ENCODE measurements around the gene SGK1.
"Not testable (repeated sequence)": the region's sequence is repeated elsewhere in the genome, so short reads cannot be mapped to it uniquely, and the experiment has no call there.

SGK1 gene

DNA sequence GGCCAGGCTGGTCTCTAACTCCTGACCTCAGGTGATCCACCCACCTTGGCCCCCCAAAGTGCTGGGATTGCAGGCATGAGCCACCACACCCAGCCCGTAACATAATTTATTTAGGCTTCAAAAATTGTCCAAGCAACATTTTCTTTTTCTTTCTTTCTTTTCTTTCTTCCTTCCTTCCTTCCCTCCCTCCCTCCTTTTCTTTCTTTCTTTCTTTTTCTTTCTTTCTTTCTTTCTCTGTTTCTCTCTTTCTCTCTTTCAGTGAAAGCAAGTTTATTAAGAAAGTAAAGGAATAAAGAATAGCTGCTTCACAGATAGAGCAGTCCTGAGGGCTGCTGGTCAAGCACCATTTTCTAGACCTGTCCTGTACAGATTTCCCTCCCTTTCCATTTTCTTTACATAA is 113.2 kb downstream of the SGK1 start:
- H3K9me3 ChIP-seq (ENCODE audit: control insufficient read depth, insufficient read depth, low read length); H3K4me1 ChIP-seq (ENCODE audit: control insufficient read depth, insufficient read depth, low read length); H3K36me3 ChIP-seq (ENCODE audit: control insufficient read depth, insufficient read depth, low read length); H3K9ac ChIP-seq (ENCODE audit: low read depth, low read length); H3K4me3 ChIP-seq (ENCODE audit: low read depth, low read length); H3K27me3 ChIP-seq (ENCODE audit: control insufficient read depth, insufficient read depth, low read length): not testable (repeated sequence)

DNA sequence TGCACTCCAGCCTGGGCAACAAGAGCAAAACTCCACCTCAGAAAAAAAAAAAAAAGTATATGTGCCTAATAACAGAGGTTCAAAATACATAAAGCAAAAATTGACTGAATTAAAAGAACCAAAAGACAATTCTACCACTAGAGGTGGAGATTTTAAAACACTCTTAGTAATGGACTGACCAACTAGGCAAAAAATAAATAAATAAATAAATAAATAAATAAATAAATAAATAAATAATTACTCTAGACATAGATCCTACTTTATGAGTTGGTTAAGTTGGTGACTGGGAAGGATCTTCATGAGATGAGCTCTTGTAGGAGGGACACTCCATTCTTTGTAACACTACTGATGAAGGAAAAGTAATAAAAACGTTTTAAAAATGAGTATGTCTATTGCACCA is 113.9 kb downstream of the SGK1 start:
- no peak overlapping the region for H3K4me3 ChIP-seq (ENCODE audit: low read depth, low read length)
- H3K4me1 ChIP-seq (ENCODE audit: control insufficient read depth, insufficient read depth, low read length): no peaks in the 10 kb centered on the region
- H3K27me3 ChIP-seq (ENCODE audit: control insufficient read depth, insufficient read depth, low read length): no peaks in the 10 kb centered on the region
- no peaks in the 10 kb centered on the region for H3K36me3 ChIP-seq (ENCODE audit: control insufficient read depth, insufficient read depth, low read length)
- no peak overlapping the region for H3K9ac ChIP-seq (ENCODE audit: low read depth, low read length)
- no peaks in the 10 kb centered on the region for H3K9me3 ChIP-seq (ENCODE audit: control insufficient read depth, insufficient read depth, low read length)

DNA sequence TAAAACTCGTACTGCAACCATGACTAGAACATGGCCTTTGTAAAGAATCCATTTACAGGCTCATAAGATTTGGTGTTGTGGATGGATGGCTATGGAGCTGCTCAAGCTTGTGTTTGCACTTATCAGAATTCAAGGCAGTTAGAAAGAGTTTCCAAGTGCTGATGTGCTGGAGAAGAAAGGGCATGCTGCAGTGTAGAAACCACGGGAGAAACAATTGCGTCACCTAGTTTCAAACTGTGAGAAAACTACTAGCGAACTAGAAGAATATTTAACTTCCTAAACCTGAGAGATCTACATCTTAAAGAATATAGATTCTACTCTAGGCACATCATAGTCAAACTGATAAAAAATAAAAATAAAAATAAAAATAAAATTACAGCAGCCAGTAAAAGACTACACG is 116.2 kb downstream of the SGK1 start:
- no peaks in the 10 kb centered on the region for H3K36me3 ChIP-seq (ENCODE audit: control insufficient read depth, insufficient read depth, low read length)
- no peak overlapping the region for H3K4me3 ChIP-seq (ENCODE audit: low read depth, low read length)
- H3K27me3 ChIP-seq (ENCODE audit: control insufficient read depth, insufficient read depth, low read length): no peaks in the 10 kb centered on the region
- H3K9me3 ChIP-seq (ENCODE audit: control insufficient read depth, insufficient read depth, low read length): no peaks in the 10 kb centered on the region
- no peaks in the 10 kb centered on the region for H3K4me1 ChIP-seq (ENCODE audit: control insufficient read depth, insufficient read depth, low read length)
- no peak overlapping the region for H3K9ac ChIP-seq (ENCODE audit: low read depth, low read length)

DNA sequence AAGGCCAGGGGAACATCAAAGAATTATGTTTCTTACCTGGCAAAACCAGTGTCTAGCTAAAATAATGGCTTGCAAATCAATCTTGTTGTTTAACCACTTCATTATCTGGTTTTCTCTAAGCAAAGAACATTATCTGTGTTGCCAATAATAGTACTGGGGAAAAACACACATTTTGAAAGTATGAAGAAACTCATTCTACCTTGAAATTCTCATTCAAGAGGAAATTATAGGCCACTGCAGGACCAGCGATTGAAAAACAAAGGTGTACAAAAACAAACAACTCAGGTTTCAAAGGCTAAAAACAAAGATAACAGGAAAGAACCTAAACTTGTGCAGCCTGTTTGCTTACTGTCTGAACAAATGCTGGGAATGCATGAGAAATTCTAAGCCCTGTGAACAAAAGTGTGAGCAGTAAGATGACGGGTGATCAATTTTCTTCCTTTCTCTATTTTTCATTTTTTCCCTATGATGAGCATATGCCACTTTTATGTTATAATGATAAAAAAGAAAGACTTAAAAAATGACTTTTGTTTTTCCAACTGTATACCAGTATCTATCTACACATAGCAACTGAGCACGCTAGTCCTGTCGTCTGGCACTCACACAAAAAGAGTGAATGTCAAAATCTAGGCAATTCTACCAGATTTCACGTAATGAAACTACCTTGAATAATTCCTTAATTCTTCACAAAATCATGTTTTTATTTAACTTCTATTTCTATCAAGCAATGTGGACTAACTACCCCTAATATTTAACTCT is 117.9 kb downstream of the SGK1 start:
- Histone ChIP-seq H3K4me1 (ENCODE audit: control insufficient read depth, insufficient read depth, low read length) (no peaks in the 10 kb centered on the region), H3K9me3 (ENCODE audit: control insufficient read depth, insufficient read depth, low read length) (no peaks in the 10 kb centered on the region), H3K36me3 (ENCODE audit: control insufficient read depth, insufficient read depth, low read length) (no peaks in the 10 kb centered on the region), H3K27me3 (ENCODE audit: control insufficient read depth, insufficient read depth, low read length) (no peaks in the 10 kb centered on the region), H3K9ac (ENCODE audit: low read depth, low read length) (no peak overlapping the region), H3K4me3 (ENCODE audit: low read depth, low read length) (no peak overlapping the region)

DNA sequence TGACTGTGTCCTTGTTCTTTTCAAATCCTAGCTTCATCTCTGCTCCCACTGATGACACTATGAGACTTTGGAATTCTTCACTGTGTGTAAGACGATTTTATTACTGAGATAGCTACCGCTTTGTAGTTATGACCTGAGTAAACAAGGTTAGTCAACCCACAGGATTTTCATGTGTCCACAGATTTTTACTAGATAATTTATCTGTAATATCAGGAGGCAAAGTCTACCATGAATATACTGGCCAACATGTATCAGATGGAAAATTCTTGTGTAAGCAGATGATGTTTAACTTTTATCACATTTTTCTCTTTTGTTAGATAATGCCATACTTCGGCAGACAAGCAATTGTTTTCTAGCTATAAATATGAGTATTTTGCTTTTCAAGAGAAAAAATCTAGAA is 119.8 kb downstream of the SGK1 start:
- H3K4me3 ChIP-seq (ENCODE audit: low read depth, low read length): no peak overlapping the region
- no peak overlapping the region for H3K9ac ChIP-seq (ENCODE audit: low read depth, low read length)
- peaks cover 3% of the 10 kb centered on the region for H3K4me1 ChIP-seq (ENCODE audit: control insufficient read depth, insufficient read depth, low read length)
- H3K36me3 ChIP-seq (ENCODE audit: control insufficient read depth, insufficient read depth, low read length): no peaks in the 10 kb centered on the region
- H3K9me3 ChIP-seq (ENCODE audit: control insufficient read depth, insufficient read depth, low read length): no peaks in the 10 kb centered on the region
- H3K27me3 ChIP-seq (ENCODE audit: control insufficient read depth, insufficient read depth, low read length): no peaks in the 10 kb centered on the region

DNA sequence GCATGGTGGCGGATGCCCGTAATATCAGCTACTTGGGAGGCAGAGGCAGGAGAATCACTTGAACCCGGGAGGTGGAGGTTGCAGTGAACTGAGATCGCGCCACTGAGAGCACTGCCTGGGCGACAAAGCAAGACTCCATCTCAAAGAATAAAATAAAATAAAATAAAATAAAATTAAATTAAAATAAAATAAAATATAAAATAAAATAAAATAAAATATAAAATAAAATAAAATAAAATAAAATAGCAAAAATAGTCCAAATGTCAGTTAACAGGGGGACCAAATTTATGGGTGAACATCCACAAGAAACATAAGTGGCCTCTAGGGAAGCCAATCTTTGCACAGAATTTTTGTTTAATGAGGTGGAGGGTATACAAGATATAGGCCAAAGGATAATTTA is 120.2 kb downstream of the SGK1 start:
- not testable (repeated sequence) for H3K4me3 ChIP-seq (ENCODE audit: low read depth, low read length); H3K4me1 ChIP-seq (ENCODE audit: control insufficient read depth, insufficient read depth, low read length); H3K27me3 ChIP-seq (ENCODE audit: control insufficient read depth, insufficient read depth, low read length); H3K9me3 ChIP-seq (ENCODE audit: control insufficient read depth, insufficient read depth, low read length); H3K36me3 ChIP-seq (ENCODE audit: control insufficient read depth, insufficient read depth, low read length); H3K9ac ChIP-seq (ENCODE audit: low read depth, low read length)

DNA sequence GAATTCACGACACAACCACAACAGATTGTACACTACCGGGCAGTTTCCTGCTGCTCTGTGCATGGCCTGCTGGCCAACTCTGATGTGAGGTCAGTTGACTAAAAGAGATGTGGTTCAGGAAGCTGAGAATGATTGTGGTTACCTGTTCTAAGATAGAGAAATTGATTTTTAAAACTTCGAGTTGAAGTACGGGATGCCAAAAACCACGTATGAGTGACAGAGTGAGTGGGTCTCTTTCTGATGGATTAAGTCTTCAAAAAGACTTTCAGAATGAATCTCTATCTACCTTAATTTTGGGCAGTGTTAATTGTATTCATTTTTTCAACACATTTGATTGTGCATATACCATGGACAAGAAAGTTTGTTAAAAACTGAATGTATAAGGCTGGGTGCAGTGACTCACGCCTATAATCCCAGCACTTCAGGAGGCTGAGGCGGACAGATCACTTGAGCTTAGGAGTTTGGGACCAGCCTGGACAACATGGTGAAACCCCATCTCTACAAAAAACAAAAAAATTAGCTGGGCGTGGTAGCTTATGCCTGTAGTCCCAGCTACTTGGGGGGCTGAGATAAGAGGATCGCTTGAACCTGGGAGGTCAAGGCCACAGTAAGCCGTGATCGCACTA is 121.2 kb downstream of the SGK1 start:
- Histone ChIP-seq H3K27me3 (ENCODE audit: control insufficient read depth, insufficient read depth, low read length) (no peaks in the 10 kb centered on the region), H3K9ac (ENCODE audit: low read depth, low read length) (no peak overlapping the region), H3K9me3 (ENCODE audit: control insufficient read depth, insufficient read depth, low read length) (no peaks in the 10 kb centered on the region), H3K4me3 (ENCODE audit: low read depth, low read length) (no peak overlapping the region), H3K36me3 (ENCODE audit: control insufficient read depth, insufficient read depth, low read length) (no peaks in the 10 kb centered on the region), H3K4me1 (ENCODE audit: control insufficient read depth, insufficient read depth, low read length) (peaks cover 7% of the 10 kb centered on the region)

DNA sequence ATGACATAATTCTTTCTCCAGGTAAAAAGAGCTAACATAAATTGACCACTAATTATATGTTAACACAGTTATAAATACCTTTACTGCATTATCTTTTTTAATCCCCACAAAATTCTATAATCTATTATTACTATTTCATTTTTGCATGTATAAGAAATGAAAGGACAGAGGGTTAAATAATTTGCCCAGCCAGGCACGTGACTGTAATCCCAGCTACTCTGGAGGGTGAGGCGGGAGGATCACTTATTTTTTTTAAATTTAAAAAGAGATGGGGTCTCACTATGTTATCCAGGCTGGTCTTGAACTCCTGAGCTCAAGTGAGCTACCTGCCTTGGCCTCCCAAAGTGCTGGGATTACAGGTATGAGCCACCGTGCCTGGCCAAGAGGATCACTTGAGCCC is 121.9 kb downstream of the SGK1 start:
- Histone ChIP-seq H3K4me3 (ENCODE audit: low read depth, low read length) (no peak overlapping the region), H3K9me3 (ENCODE audit: control insufficient read depth, insufficient read depth, low read length) (no peaks in the 10 kb centered on the region), H3K27me3 (ENCODE audit: control insufficient read depth, insufficient read depth, low read length) (no peaks in the 10 kb centered on the region), H3K9ac (ENCODE audit: low read depth, low read length) (no peak overlapping the region), H3K4me1 (ENCODE audit: control insufficient read depth, insufficient read depth, low read length) (peaks cover 7% of the 10 kb centered on the region), H3K36me3 (ENCODE audit: control insufficient read depth, insufficient read depth, low read length) (no peaks in the 10 kb centered on the region)

DNA sequence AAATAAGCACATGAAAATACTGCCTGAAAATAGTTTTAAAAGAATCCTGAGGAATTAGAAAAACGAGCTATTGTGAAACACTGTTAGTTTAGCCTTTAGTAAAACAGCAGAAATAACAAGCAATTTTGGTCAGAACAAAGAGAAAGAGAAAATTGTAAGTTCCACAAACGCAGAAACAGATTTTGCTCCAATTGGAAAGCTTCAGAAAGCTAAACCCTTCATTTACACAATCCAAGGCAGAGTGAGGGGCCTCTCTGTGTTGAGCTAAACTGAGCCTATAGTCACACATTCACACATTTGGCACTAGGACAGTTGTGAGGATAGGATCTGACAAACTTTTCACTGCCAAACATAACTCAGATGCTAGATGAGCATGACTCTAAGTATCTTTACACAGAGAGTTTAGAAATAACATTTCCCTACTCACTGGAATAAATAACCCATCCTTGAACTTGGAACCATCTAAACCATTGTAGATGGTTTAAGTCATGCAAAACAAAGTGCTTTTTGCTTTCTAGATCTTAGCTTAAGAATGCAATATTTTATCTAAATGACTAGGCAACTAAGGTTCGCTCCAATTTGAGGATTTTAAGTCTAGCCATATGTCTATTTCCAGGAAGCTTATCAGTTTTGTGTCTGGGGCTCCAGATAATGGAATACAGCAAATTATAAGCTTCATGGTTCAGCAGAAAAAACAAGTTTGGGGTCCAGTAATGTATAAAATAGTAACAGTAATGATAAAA is 122.6 kb downstream of the SGK1 start:
- H3K36me3 ChIP-seq (ENCODE audit: control insufficient read depth, insufficient read depth, low read length): no peaks in the 10 kb centered on the region
- H3K9me3 ChIP-seq (ENCODE audit: control insufficient read depth, insufficient read depth, low read length): no peaks in the 10 kb centered on the region
- no peak overlapping the region for H3K4me3 ChIP-seq (ENCODE audit: low read depth, low read length)

DNA sequence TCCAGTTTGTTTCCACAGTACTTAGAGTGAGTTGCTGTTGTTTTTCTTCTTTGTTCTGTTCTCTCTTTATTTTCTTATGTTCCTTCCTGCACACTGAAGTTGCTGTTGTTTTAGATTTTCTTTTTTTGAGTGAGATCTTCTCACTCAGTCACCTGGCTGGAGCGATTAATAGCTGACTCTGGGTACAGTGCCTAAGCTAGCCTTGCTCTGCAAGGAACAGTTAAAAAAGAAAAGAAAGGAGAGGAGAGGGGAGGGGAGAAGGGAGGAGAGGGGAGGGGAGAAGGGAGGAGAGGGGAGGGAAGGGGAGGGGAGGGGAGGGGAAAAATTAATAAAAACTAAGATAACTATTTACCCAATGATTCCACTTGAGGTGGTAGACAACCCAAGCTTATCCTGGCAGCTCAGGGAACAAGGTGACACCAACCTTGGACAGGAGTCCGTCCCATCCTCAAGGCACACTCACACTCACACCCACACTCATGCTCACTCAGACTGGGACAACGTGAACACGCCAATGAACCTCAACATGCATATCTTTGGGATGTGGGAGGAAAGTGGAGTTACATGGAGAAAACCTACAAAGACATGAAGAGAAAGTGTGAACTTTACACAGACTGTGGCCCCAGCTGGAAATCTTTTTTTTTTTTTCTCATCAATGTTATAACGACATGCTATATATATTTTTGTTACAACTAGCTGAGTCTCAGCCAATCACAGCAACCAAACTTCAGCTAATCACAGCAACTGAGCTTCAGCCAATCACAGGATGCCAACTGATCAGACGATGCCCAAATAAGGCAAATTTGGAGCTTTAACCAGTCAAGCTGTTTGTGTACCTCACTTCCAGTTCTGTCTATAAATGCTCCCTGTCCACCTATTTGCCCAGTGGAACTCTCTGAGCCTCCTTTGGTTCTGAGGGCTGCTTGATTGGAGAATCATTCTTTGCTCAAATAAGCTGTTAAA is 124.1 kb downstream of the SGK1 start:
- no peaks in the 10 kb centered on the region for H3K36me3 ChIP-seq (ENCODE audit: control insufficient read depth, insufficient read depth, low read length)
- no peak overlapping the region for H3K4me3 ChIP-seq (ENCODE audit: low read depth, low read length)
- H3K9me3 ChIP-seq (ENCODE audit: control insufficient read depth, insufficient read depth, low read length): no peaks in the 10 kb centered on the region
- no peaks in the 10 kb centered on the region for H3K27me3 ChIP-seq (ENCODE audit: control insufficient read depth, insufficient read depth, low read length)
- H3K4me1 ChIP-seq (ENCODE audit: control insufficient read depth, insufficient read depth, low read length): peaks cover 7% of the 10 kb centered on the region
- no peak overlapping the region for H3K9ac ChIP-seq (ENCODE audit: low read depth, low read length)

More for the DNA sequence above, 122.6 kb downstream of the SGK1 start:
- H3K4me1 ChIP-seq (ENCODE audit: control insufficient read depth, insufficient read depth, low read length): peaks cover 7% of the 10 kb centered on the region
- H3K27me3 ChIP-seq (ENCODE audit: control insufficient read depth, insufficient read depth, low read length): no peaks in the 10 kb centered on the region
- H3K9ac ChIP-seq (ENCODE audit: low read depth, low read length): no peak overlapping the region

DNA sequence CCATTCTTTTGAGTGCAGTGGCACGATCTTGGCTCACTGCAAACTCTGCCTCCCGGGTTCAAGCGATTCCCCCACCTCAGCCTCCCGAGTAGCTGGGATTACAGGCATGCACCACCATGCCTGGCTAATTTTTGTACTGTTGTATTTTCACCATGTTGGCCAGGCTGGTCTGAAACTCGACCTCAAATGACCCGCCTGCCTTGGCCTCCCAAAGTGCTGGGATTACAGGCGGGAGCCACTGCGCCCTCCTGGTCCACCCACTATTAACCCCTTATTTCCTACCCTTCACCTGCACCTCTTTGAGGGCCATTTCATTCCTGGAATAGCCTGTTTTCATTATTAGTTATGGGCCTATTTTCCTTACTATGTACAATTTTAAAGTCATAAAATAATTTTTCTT is 125.3 kb downstream of the SGK1 start:
- not testable (repeated sequence) for H3K36me3 ChIP-seq (ENCODE audit: control insufficient read depth, insufficient read depth, low read length); H3K4me1 ChIP-seq (ENCODE audit: control insufficient read depth, insufficient read depth, low read length); H3K9ac ChIP-seq (ENCODE audit: low read depth, low read length); H3K9me3 ChIP-seq (ENCODE audit: control insufficient read depth, insufficient read depth, low read length); H3K4me3 ChIP-seq (ENCODE audit: low read depth, low read length); H3K27me3 ChIP-seq (ENCODE audit: control insufficient read depth, insufficient read depth, low read length)

Data from iPS-15b (cell line).